G401 (cell line): ENCODE data around the gene NDUFA5. TPM values are rescaled to one million over a fixed set of nuclear protein-coding genes. Genes with fewer than 3 reads are reported as not detected.
"Not testable (repeated sequence)": the region's sequence is repeated elsewhere in the genome, so short reads cannot be mapped to it uniquely, and the experiment has no call there.

Experiments used
- DNase-seq: peaks from one replicate; pipeline ENCODE4 v3.0.0-alpha.2; 2015; ENCODE audit warnings: low spot score
- in situ Hi-C: cut with HindIII; loops from 2 replicates; pipeline ENCODE4 v1.10.0; 2016; ENCODE audit warnings: low sequenced_read_pairs, mixed read lengths
- total RNA-seq: library from RNA; depleted of rRNA; stranded (reverse); fragments of >200 nt; shearing (Covaris generic); gene quantifications from 2 replicates; pipeline ENCODE4 v1.2.3, GENCODE V29; 2014; rRNA removed

NDUFA5 gene
- total RNA-seq, 1 experiment from 2014 or later: 81.8 TPM

DNA sequence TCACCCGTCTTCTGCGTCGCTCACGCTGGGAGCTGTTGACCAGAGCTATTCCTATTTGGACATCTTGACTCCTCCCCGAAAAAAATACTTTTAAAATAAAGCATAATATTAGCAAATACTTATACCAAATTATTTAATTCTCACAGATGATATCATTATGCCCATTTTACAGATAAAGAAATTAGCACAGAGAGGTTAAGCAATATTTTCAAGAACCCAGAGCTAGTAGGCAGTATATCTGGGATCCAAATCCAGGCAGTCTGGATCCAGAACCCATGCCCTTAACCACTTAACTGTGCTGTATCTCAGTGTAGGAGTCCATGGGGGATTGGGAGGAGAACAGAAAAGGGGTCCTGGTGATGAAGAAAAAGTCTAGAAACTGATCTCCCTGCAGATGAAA is 29.4 kb downstream of the NDUFA5 start:
- DNase-seq: no peak
- in situ Hi-C loops: no loop called here

DNA sequence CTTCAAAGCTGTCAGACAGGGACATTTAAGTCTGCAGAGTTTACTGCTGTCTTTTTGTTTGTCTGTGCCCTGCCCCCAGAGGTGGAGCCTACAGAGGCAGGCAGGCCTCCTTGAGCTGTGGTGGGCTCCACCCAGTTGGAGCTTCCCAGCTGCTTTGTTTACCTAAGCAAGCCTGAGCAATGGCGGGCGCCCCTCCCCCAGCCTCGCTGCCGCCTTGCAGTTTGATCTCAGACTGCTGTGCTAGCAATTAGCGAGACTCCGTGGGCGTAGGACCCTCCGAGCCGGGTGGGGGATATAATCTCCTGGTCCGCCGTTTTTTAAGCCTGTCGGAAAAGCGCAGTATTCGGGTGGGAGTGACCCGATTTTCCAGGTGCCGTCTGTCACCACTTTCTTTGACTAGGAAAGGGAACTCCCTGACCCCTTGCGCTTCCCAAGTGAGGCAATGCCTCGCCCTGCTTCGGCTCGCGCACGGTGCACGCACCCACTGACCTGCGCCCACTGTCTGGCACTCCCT is 29.8 kb downstream of the NDUFA5 start:
- DNase-seq, in situ Hi-C loops: not testable (repeated sequence)

DNA sequence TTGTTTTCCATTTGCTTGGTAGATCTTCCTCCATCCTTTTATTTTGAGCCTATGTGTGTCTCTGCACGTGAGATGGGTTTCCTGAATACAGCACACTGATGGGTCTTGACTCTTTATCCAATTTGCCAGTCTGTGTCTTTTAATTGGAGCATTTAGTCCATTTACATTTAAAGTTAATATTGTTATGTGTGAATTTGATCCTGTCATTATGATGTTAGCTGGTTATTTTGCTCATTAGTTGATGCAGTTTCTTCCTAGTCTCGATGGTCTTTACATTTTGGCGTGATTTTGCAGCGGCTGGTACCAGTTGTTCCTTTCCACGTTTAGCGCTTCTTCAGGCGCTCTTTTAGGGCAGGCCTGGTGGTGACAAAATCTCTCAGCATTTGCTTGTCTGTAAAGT is 31.1 kb downstream of the NDUFA5 start:
- in situ Hi-C loops, DNase-seq: not testable (repeated sequence)

DNA sequence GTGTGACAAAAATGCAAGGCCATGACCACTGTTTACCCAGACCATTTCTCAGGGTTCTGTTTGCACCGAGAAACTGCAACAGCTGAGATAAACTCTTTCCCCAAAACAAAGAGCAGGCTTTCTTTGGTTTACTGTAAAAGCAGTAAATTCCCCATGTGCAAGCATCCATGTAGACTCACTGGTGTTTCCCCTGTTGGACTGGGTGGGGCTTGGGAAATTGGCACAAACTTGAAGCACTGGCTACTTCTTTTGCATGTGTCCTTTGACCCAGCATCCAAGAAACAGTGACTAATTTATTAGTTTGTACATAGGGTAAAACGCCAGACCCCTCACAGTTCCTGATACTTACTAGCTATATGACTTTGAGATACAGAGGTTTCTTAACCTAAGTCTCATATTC is 35.6 kb downstream of the NDUFA5 start:
- in situ Hi-C loops: no loop called here
- no peak for DNase-seq

DNA sequence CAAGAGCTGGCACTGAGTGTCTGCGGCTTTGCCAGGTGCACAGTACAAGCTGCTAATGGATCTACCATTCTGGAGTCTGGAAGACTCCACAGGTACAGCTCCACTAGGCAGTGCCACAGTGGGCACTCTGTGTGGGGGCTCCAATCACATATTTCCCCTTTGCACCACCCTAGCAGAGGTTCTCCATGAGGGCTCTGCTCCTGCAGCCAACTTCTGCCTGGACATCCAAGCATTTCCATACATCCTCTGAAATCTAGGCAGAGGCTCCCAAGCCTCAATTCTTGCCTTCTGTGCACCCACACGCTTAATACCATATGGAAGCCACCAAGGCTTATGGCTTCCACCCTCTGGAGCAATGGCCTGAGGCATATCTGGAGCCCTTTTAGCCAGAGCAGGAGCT is 52.4 kb downstream of the NDUFA5 start:
- in situ Hi-C loops: no loop called here
- DNase-seq: no peak

DNA sequence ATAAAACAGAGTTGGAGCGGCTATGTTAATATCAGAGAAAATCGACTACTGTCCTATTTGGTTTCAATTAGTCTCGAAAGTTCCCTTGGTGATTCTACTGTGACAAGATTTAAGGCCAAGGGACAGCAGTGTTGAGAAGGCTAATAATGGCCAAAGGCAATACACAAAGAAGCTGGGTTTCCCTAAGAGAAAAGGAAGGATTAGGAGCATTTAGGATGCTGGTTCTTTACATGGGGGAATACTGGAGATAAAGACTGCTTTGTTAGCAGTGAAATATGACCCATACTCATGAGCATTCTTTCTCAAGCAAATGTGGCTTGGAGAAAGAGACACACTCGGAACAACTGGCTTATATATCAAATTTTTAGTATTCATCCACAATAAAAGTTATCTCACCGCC is 55.4 kb downstream of the NDUFA5 start:
- in situ Hi-C loops: no loop called here
- no peak for DNase-seq

DNA sequence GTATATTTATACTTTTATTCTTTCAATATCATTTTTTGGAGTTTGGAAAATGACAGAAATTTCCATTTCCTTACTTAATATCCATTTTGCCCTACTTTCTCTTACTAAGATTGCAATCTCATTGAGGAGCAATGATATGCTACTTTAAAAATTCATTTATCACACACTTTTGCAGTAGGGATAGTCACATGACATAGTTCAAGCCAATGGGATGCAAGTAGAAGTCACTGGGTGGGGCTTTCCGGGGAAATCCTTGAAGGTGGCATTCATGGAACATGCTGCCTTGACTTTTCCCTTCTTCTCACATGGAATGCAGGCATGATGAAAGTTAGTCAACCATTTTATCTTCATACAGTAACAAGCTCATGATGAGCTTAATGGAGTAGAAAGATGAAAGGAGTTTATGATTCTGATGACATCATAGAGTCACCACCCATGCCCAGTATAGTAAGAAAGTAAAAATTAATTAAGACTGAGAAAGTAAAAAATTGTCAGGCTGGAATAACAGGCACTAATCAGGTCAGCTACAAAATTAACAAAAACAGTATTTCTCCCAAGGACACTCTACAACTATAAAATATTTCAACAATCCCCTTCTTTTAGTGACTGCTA is 56.6 kb downstream of the NDUFA5 start:
- in situ Hi-C loops: no loop called here

DNA sequence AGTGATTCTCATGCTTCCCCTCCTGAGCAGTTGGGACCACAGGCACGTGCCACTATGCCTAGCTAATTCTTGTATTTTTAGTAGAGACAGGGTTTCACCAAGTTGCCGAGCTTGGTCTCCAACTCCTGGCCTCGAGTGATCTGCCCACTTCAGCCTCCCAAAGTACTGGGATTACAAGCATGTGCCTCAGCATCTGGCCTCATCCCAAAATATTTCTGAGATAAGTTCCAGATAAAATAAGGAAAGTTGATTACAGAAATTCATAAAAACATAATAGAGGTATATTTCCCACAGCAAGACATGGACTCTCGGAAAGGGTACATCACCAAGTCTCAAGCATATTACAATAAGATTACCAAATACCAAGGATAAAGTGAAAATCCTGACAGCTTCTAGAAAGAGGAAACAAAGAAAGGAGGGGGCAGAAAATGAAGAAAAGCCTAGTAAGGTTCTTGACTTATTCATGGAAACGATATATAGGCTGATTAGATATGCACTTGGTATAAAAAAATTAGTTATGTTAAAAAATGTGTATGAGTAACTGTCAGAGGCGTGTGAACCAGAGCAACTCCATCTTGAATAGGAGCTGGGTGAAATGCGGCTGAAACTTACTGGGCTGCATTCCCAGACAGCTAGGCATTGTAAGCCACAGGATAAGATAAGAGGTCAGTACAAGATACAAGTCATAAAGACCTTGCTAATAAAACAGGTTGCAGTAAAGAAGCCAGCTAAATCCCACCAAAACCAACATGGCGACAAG is 58.2 kb downstream of the NDUFA5 start:
- in situ Hi-C loops: no loop called here
- no peak for DNase-seq

More for the DNA sequence above, 56.6 kb downstream of the NDUFA5 start:
- no peak for DNase-seq

DNA sequence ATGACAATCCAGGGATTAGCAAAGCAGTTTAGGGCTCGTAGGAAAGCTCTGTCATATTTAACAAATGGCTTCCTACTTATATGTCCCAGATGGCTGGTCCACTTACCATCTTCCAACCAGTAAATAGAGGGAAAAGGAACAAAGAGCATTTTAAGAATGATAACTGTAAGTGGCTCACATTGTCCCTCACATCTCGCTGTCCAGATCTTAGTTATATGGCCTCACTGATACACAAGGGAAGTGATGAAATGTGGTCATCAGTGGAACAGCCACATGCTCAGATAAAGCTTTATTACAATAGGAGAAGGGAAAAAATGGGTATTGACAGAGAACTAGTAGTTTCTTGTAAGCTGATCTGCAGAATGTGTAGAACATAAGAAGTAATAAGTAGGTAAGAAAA is 59.0 kb downstream of the NDUFA5 start:
- in situ Hi-C loops: no loop called here

DNA sequence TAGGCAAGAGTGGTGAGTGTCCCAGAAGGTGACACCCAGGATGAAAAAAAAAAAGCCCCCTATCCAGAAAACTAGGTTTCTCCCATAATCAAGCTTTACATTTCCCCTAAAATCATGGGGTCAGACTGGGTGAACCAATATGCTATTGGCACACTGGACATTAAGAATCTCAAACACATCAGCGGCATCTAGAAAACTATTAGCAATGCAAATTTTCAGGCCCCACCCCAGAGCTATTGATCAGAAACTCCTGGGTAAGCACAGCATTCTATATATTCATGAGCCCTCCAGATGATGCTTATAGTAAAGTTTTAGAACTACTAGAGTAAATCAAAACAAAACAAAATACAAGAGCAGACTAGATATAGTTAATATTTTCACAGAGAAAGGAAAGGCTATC is 59.6 kb downstream of the NDUFA5 start:
- no peak for DNase-seq
- in situ Hi-C loops: no loop called here

More for the DNA sequence above, 59.0 kb downstream of the NDUFA5 start:
- no peak for DNase-seq

DNA sequence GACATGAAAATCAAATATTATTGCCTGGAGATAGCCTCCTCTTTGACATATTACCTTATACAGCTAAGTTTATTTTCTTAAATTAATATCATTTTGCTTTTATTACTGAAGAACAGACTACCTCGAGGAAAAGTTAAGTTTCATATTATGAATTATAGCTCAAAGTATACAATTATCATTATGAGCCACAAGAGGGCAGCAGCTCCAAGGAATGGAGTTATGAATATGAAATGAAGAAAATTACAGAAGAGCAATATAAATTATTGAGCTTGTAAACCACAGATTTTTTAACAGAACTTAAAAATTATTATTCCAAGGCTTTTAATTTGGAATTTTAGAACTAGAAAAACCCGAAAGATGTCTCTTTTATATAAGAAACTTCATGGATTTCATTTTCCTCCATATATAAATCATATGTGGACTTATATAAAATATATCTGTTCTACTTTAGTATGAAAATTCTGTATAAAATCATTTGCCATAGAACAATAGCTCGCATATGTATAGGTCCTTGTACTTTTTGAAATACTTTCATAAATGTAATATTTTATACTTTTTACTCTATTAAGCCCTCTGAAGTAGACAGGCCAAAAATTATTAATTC is 63.3 kb downstream of the NDUFA5 start:
- in situ Hi-C loops: no loop called here
- DNase-seq: peak; percentile 81

DNA sequence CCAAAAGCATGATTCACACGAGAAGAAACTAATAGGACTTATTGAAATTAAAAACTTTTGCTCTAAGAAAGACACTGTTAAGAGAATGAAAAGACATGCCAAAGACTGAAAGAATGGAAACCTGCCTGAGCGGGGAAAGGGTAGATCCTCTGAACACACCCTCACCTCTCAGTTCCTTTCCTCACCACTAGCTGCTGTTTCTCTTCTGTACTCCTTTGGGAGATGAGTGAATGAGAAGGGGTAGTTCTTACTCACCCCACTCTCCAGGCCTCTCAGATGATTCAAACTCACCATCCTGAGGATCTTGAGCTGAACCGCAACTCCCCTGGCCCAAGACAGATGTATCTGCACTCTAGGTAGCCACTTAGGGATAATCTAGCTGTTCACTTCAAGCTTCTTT is 65.1 kb downstream of the NDUFA5 start:
- in situ Hi-C loops: no loop called here
- no peak for DNase-seq

Other genes with a start within 250 kb of the NDUFA5 start
- not detected in 2 replicates for gene IQUB, start 23.2 kb downstream of the NDUFA5 start, total RNA-seq
- not detected in 2 replicates for gene ASB15, start 44.0 kb upstream of the NDUFA5 start, total RNA-seq
- gene LMOD2, start 98.0 kb upstream of the NDUFA5 start, total RNA-seq: not detected in 2 replicates
- gene WASL, start 191.2 kb upstream of the NDUFA5 start, total RNA-seq: 3.5 and 6.7 TPM in 2 replicates